ENCODE results near the gene GPR55.

GRCh38 chr2:230869914-230870543, 55.0 kb downstream of the GPR55 start:
- TF ChIP-seq CTCF (IDR thresholded peaks at IDR 0.05) (no peak), EZH2 (IDR thresholded peaks at IDR 0.05; ENCODE audit: borderline replicate concordance, insufficient read depth, low read depth, low read length, poor library complexity, severe bottlenecking) (no peak)

Data from B cell (primary cell).